Dermis microvascular lymphatic vessel endothelial cell (primary cell): ENCODE results near the gene PHETA1. TPM values are rescaled to one million over a fixed set of nuclear protein-coding genes. Genes with fewer than 3 reads are reported as not detected.
"Not testable (repeated sequence)": the region's sequence is repeated elsewhere in the genome, so short reads cannot be mapped to it uniquely, and the experiment has no call there.

Source experiments
- DNase-seq, 2 donors: peaks; one replicate each; pipeline versions ENCODE4 v3.0.0 to v3.0.0-alpha.2; 2010; ENCODE audit warnings: low read depth in 2 of 2
- total RNA-seq: library from RNA; depleted of rRNA; stranded (reverse); fragments of >200 nt; gene quantifications from 2 replicates; pipeline ENCODE4 v1.2.1, GENCODE V29; 2014

Gene PHETA1
- total RNA-seq, 1 donor from 2014 or later = 5.6 TPM

DNA sequence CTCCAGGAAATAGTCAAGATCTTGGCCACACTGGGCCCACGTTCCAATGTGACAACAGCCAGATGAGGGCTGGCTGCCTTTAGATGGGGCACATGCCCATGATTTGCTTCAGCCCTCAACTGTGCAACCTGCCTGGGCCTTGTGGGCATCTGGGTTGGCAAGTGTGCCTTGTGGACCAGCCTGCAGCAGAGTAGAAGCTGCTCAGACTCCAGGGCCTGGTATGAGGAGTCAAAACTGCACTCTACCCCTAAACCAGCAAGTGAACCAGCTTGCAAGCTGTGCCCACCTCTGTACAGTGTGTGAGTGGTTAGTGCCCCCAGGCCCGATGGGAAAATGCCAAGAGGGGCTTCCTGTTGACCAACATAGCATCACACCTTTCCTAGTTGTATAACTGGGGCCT is 17.9 kb downstream of the PHETA1 start:
- DNase-seq = no peak

DNA sequence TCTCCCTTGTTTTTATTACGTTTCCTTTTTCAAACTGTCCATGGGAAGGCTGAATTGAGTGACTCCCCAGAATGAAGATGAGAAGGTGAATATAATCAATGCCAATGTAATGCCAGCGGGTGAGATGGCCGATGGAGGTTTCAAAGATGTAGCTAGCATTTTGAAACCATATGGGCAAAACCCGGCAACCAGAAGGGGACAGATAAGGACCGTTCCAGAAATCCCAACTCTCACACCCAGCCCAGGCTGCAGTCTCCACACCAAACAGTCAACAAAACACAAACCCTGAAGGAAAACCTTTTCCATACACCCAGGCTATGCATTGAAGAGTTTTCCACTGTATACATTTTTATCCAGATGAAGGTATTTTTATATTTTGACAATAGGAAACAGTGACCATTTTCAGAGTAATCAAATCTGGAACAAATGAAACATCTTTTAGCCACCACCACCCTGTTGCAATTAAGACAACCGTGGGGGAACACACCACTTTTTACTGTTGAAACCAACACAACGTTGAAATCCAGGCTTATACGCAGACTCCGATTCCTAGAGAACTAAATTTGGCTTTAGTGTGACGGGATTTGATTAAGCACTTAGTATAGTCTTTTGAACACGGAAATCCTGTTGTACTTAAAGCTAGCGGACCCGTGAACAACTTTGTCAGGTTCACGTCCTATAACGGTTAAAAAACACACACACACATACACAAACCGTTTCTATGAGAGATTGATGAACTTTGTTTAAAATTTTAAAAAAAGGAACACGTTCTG is 19.0 kb downstream of the PHETA1 start:
- DNase-seq = no peak

GRCh38 chr12:111349101-111349747 is 19.7 kb downstream of the PHETA1 start:
- DNase-seq = no peak

DNA sequence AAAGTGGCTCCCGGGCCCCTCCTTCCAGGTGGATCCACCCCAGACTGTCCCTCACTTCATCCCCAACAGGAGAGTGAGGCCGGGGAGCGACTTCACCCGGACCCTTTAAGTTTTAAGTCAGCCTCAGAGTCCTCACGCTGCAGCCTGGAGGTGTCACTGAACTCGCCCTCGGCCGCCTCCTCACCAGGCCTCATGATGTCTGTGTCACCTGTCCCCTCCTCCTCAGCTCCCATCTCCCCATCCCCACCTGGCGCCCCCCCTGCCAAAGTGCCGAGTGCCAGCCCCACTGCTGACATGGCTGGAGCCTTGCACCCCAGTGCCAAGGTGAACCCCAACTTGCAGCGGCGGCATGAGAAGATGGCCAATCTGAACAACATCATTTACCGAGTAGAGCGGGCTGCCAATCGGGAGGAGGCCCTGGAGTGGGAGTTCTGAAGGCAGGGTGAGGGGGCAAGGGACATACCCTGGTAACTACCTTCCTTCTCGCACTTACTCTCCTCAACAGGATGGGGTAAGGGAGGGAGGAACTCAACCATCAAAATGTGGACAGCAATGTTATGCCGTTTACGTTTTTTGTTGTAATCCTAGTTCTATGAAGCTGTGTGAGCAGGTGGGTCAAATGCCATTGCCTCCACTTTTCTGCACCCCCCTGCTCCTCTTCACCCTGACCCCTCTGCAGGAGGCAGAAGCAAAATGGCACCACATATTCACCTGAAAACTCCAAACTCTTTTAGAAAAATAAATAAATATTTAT is 20.8 kb downstream of the PHETA1 start:
- DNase-seq = no peak

- no peak for DNase-seq
Measured at GRCh38 chr12:111344254-111344875, 24.5 kb downstream of the PHETA1 start.

DNA sequence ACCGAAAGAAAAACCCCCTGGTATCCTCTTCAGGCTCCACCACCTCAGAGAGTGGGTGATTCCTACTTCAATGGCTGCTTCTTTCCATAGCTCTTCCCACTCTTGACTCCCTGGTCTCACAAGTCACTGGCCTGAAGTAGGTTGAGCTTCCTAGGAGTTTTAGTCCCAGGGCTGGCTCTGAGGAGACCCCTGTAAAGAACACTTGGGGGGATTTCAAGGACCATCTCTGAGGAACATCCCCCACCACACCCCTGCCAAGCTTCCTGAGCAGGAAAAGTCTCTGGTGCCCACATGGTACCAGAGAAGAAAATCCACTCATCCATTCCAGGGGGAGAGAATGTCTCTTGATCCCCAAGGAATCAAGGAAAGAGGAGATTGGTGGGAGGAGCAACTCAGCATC is 25.7 kb downstream of the PHETA1 start:
- DNase-seq = no peak

GRCh38 chr12:111342376-111342775 is 26.5 kb downstream of the PHETA1 start:
- DNase-seq = no peak

- no peak for DNase-seq
Measured at GRCh38 chr12:111341426-111342065, 27.3 kb downstream of the PHETA1 start.

GRCh38 chr12:111340680-111341079 is 28.2 kb downstream of the PHETA1 start:
- not testable (repeated sequence) for DNase-seq

GRCh38 chr12:111340231-111340630 is 28.7 kb downstream of the PHETA1 start:
- no peak for DNase-seq

DNA sequence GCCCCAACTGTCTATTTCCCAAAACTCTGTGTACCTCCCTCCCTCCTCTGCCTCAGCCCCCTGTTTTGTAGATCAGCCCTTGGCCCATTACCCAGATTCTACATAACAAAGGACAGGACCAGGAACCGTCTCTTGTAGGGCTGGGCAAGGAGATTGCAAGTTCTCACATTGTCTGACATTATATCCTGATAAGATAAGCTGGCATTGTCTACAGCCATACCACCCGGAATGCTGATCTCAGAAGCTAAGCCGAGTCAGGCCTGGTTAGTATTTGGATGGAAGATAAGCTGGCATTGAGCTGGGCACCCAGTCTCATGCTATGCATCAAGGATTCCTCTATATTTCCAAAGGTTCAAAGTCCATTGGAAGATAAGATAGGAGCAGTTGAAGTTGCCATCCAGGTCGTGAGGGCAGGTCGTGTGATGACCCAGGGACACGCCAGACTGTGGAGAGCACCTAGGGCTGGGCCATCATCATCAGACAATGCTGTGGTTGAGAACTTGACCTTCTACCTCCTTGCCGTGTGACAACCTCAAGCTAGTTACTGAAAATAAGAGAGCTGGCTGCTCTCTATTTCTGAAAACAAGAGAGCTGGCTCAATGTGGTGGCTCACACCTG is 29.5 kb downstream of the PHETA1 start:
- no peak for DNase-seq

GRCh38 chr12:111338096-111338495 is 30.8 kb downstream of the PHETA1 start:
- DNase-seq = no peak

GRCh38 chr12:111337371-111337770 is 31.5 kb downstream of the PHETA1 start:
- no peak for DNase-seq

DNA sequence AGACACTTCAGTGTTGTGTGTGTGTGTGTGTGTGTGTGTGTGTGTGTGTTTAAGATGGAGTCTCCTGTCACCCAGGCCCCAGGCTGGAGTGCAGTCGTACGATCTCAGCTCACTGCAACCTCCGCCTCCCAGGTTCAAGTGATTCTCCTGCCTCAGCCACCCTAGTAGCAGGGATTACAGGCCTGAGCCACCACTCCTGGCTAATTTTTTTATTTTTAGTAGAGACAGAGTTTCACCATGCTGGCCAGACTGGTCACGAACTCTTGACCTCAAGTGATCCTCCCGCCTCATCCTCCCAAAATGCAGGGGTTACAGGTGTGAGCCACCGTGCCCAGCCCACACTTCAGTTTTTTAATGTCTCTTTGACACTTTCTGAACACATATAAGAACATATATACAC is 32.5 kb downstream of the PHETA1 start:
- DNase-seq = not testable (repeated sequence)

DNA sequence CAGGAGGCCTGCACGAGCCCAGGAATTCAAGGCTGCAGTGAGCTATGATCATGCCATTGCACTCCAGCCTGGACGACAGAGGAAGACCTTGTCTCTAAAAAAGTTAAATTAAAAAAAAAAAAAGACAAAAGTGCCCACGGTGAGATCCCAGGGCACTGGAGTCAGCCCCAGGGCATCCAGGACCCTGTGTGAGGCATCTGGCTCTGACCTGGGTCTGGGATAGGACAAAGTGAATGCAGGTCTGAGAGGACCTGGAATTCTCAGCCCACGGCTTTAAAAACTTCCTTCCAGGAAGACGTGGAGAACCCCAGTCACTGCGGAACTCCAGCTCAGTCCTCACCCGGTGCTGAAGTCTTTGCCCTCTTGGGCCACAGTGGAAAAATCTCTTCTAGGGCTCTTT is 33.1 kb downstream of the PHETA1 start:
- no peak for DNase-seq

DNA sequence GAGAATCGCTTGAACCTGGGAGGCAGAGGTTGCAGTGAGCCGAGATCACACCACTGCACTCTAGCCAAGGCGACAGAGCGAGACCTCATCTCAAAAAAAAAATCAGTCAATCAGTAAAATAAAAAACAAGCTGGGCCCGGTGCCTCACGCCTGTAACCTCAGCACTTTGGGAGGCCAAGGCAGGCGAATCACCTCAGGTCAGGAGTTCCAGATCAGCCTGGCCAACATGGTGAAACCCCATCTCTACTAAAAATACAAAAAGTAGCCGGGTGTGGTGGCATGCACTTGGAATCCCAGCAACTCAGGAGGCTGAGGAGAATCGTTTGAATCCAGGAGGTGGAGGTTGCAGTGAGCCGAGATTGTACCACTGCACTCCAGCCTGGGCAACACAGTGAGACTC is 33.6 kb downstream of the PHETA1 start:
- not testable (repeated sequence) for DNase-seq

DNA sequence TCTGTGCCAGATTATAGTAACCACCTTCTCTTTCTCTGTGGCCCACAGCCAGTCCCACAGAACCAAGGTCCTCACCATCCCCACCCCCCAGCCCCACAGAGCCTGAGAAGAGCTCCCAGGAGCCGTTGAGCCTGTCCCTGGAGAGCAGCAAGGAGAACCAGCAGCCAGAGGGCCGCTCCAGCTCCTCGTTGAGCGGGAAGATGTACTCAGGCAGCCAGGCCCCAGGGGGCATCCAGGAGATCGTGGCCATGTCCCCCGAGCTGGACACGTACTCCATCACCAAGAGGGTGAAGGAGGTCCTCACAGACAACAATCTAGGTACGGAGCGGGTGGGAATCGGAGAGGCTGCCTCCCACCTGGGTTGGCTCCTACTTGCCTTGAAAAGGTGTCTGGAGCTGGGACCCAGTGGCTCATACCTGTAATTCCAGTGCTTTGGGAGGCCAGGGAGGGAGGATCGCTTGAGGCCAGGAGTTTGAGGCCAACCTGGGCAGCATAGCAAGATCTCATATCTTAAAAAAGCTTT is 34.4 kb downstream of the PHETA1 start:
- no peak for DNase-seq

DNA sequence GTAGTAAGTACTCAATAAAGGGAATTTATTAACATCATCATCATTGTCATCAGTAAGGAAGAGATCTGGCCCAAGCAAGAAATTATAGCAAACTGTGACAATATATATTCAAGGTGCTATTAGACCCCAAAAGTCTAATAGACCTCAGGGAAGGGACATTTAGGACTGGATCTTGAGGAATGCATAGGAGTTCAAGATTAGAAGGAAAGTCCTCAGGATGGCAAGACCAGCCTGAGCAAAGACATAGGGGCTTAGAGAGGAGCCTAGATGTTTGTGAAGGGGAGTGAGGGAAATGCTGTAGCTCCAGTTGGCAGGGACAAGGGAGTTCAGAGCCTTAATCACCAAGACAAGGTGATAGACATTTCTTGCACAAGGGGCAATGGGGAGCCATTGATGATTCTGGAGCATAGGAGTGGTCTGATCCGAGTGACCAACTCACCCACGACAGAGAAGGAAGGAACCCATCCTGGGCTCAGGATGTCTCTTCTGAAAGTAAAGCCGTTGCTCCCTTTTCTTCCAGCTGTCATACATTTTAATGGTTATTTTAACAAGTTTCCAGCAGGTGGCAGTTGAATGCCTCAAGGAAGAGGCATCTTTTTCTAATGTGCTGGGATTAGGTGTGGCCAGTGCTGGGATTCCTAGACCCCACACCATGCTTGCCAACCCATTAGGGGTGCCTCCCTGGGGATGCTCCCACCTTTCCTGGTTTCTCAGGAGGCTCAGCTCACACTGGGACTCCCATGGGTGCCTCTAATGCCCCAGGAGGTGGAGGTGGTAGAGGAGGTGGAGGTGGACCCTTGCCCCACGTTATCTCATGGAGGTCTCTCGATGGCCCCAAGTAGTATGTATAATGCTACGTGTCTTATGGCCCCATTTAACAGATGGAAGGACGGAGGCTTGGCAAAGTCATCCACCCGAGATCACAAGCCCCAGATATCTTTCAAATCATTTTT is 37.8 kb downstream of the PHETA1 start:
- DNase-seq = peak; percentile 21 to 66

GRCh38 chr12:111328138-111328537 is 40.8 kb downstream of the PHETA1 start:
- DNase-seq = no peak

GRCh38 chr12:111327474-111327873 is 41.4 kb downstream of the PHETA1 start:
- no peak for DNase-seq
